ENCODE measurements around the gene NOTCH4. TPM values are rescaled to one million over a fixed set of nuclear protein-coding genes. Genes with fewer than 3 reads are reported as not detected.
"Not testable (repeated sequence)": the region's sequence is repeated elsewhere in the genome, so short reads cannot be mapped to it uniquely, and the experiment has no call there.

NOTCH4 gene
- total RNA-seq, 2 experiments from 2014 or later, result 0.88 to 1.3 TPM

DNA sequence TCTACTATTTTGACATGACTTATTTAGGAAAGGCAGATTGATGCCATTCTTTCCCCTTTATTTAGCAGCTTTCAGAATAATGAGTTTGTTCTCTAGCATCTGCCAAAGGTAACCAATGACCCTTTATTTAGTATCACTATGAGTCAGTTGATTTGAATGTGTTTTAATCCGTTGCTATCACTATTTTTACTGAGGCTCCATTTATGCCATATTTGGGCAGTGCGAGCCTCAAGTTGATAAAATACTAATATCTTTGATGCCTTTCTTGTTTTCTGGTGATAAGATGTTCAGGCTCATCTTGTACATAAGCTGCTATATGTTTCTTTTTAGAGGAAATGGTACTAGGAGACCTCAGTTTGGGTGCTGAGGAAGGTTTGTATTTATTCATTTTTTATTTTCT, 15.6 kb upstream of the NOTCH4 start:
- Mint-ChIP-seq H3K4me3 (no peak overlapping the region), H3K36me3 (peaks cover 1% of the 10 kb centered on the region)

DNA sequence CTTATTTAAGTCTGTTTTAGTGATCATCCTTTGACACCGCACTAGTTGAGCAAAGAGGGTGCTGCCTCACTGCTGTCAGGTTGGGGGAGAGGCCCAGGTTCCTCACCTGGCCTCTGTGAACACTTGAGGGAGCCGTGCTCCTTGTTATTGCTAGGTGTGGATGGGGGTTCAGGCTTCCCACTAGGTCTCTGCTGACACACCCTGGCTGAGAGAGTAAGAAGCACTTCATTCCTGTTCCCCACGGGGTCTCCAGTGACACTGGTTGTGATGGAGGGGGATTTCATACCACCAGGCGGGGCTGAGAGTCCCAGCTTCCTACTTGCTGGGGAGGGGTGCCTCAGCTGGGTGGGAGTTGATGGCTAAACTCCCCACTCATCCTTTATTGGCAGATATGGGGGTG, 11.1 kb upstream of the NOTCH4 start:
- peaks cover 1% of the 10 kb centered on the region for H3K36me3 Mint-ChIP-seq
- no peak for DNase-seq
- peaks cover 9% of the 10 kb centered on the region for H3K4me1 Mint-ChIP-seq
- H3K27me3 Mint-ChIP-seq, result no peaks in the 10 kb centered on the region
- no peak overlapping the region for H3K4me3 Mint-ChIP-seq
- peaks cover 1% of the 10 kb centered on the region for H3K9me3 Mint-ChIP-seq
- H3K27ac Mint-ChIP-seq, result no peak overlapping the region

More for the DNA sequence above, 15.6 kb upstream of the NOTCH4 start:
- Mint-ChIP-seq H3K4me1 (peaks cover 30% of the 10 kb centered on the region), H3K9me3 (no peaks in the 10 kb centered on the region), H3K27ac (no peak overlapping the region), H3K27me3 (no peaks in the 10 kb centered on the region)
- DNase-seq, result no peak

DNA sequence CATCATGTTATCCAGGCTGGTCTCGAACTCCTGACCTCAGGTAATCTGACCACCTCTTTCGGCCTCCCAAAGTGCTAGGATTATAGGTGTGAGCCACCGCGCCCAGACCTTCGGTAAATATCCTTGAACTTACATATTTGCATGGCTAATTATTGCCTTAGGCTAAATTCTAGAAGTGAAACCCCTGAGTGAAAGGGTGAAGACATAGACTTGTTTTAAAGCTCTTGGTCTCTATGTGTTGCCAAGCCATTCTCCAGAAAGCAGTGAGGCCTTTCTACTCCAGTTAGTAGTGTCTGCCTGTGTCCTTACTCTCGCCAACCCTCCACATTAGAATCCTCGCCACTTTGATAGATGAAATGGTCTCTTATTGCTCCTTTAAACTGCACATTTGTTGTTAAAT, 2.6 kb upstream of the NOTCH4 start:
- Mint-ChIP-seq H3K27me3 (no peaks in the 10 kb centered on the region), H3K4me1 (peaks cover 9% of the 10 kb centered on the region), H3K4me3 (no peak overlapping the region), H3K9me3 (no peaks in the 10 kb centered on the region), H3K27ac (no peak overlapping the region), H3K36me3 (no peaks in the 10 kb centered on the region)
- DNase-seq, result no peak

DNA sequence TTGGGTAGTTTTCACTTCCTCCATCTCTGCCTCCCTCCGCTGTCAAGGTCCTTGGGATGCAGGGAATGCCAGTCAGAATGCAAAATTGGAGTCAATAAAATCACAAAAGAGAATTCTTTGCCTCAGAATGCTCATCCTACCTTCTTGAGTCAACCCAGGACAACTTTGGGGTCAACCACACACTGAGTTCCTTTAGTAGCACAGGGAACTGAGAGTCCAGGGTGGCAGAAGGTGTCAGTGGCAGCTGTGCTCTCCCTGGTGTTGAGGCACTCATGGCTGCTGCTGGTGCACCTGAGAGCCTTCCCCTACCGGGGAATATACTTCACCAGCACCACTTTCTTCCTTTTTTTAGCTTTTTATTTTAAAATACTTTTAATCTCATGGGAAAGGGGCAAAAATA, 829 bp upstream of the NOTCH4 start:
- DNase-seq, result no peak
- Mint-ChIP-seq H3K9me3 (no peaks in the 10 kb centered on the region), H3K27ac (no peak overlapping the region), H3K36me3 (no peaks in the 10 kb centered on the region), H3K4me1 (peaks cover 9% of the 10 kb centered on the region), H3K4me3 (no peak overlapping the region), H3K27me3 (no peaks in the 10 kb centered on the region)

DNA sequence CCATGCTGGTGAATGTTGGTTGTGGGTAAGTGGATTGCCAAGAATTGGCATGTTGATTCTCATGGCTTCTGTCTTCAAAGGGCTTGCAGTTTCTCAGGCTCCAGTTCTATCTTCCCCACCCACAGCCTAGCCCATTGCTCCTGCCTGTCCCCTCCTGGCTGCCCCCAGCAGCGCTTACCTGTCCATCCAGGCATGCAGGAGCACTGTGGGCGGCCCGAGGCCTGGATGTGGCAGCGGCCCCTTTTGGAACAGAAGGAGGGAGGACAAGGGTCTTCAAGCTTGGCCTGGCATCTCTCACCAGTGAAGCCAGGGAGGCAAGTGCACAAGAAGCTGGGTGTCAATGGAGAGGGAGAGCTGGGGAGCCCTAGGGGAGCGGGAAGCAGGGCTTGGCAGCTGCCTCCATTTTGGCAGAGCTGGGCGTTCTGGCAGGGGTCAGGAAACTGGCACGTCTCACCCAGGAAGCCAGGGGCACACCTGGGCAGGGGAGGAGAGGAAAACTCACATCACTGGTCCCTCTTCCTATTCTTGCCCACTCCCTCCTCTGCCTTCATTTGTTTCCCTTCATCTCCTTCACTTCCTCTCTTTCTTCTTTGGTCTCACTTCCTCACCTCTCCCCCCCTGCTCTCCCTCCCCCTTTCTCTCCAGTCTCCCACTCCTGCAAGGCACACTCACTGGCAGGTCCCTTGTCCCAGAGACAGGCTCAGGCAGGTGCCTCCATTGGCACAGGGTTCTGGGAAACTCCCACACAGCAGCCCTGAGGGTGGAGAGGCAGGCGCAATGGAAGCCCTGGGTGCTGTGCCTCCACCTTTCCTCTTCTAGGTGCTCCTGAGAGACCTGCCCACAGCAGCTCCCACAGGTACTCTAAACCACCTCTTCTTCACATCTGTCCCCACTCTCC, 1.3 kb downstream of the NOTCH4 start:
- Mint-ChIP-seq H3K4me3 (no peak overlapping the region), H3K9me3 (no peaks in the 10 kb centered on the region), H3K27me3 (no peaks in the 10 kb centered on the region), H3K27ac (no peak overlapping the region), H3K4me1 (peaks cover 9% of the 10 kb centered on the region), H3K36me3 (no peaks in the 10 kb centered on the region)
- DNase-seq, result no peak

DNA sequence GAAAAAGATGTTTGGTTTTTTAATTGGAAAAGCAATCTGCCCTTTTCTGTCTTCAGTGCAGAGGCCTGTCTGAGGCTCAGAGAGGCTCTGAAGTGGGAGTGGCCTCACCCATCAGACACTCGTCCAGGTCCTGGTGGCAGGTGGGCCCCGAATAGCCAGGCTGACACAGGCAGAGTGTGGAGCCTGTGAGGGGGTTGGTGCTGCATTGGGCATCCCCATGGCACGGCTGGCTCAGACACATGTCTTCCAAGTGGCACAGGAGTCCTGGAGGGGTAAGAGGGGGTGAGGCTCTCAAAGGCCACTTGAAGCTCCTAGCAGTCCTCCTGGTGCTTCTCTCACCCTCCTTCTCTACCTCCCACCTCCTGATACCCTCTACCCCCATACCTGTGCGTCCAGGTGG, 3.8 kb downstream of the NOTCH4 start:
- DNase-seq, result no peak
- Mint-ChIP-seq H3K27ac (no peak overlapping the region), H3K36me3 (no peaks in the 10 kb centered on the region), H3K9me3 (no peaks in the 10 kb centered on the region), H3K4me1 (peaks cover 9% of the 10 kb centered on the region), H3K4me3 (no peak overlapping the region), H3K27me3 (no peaks in the 10 kb centered on the region)

DNA sequence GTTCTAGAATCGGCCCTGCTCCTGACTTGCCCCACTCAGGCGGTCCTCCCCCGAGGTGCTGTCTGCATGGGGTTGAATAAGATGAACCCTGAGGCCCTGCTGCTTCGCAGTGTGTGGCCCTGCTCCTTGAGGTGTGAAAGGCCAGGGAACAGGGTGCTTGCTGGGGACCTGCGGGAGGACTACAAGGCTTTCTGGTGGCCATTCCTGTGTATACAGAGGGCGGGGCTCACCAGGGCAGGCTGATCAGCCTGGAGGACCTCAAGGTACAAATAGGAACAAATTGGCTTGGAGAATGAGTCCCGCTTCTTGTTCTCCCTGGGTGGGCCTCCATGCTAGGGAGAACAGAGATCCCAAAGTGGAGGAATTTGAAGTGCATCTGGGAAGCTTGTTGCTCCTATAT, 5.7 kb downstream of the NOTCH4 start:
- Mint-ChIP-seq H3K36me3 (no peaks in the 10 kb centered on the region), H3K9me3 (no peaks in the 10 kb centered on the region), H3K4me3 (no peak overlapping the region), H3K27ac (no peak overlapping the region), H3K4me1 (peaks cover 7% of the 10 kb centered on the region), H3K27me3 (no peaks in the 10 kb centered on the region)
- DNase-seq, result no peak

DNA sequence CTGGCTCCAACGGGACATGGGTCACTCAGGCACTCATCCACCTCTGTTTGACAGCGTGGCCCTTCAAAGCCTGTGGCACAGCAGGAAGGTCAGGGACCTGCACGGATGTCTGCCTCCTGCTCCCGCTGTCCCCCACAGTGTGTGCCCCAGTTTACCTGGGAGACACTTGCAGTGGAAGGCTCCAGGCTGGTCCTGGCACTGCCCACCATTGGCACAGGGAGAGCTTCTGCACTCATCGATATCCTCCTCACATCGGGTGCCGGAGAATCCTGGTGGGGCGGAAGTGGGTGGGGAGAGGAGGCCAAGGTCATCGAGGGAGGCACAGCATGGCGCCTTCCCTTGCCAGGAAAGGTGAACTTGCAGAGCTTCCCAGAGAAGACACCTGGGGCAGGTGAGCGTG, 6.9 kb downstream of the NOTCH4 start:
- Mint-ChIP-seq H3K27ac (no peak overlapping the region), H3K9me3 (no peaks in the 10 kb centered on the region), H3K27me3 (no peaks in the 10 kb centered on the region), H3K4me3 (no peak overlapping the region), H3K4me1 (no peaks in the 10 kb centered on the region), H3K36me3 (no peaks in the 10 kb centered on the region)
- no peak for DNase-seq

DNA sequence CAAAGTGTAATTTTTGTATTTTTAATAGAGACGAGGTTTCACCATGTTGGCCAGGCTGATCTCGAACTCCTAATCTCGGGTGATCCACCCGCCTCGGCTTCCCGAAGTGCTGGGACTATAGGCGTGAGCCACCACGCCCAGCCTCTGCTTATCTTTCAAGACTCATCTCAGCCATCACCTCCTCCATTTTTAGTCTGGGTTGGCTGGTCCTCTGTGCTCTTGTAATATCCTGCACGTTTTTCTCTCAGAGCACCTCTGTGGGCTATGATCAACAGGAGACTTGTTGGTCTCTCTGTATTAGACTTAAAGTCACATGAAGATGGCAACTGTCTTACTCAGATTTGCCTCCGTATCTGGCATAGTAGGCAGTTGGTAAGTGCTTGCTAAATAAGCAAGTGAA, 7.6 kb downstream of the NOTCH4 start:
- Mint-ChIP-seq H3K4me1 (no peaks in the 10 kb centered on the region), H3K9me3 (no peaks in the 10 kb centered on the region), H3K27me3 (no peaks in the 10 kb centered on the region), H3K36me3 (no peaks in the 10 kb centered on the region), H3K27ac (no peak overlapping the region), H3K4me3 (no peak overlapping the region)
- DNase-seq, result no peak

DNA sequence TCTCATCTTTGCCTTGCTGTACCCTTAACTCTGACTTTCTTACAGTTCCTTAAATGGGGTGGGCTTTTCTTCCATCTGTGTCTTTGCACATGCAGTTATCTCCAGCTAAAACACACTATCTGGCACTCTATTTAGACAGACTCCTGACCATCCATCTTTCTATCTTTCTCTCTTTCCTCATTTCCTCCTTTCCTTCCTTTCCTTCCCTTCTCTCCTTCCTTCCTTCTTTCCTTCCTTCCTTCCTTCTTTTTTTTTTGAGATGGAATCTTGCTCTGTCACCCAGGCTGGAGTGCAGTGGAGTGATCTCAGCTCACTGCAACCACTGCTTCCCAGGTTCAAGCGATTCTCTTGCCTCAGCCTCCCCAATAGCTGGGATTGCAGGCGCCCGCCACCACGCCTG, 8.2 kb downstream of the NOTCH4 start:
- H3K4me1 Mint-ChIP-seq, result no peaks in the 10 kb centered on the region
- H3K36me3 Mint-ChIP-seq, result no peaks in the 10 kb centered on the region
- no peaks in the 10 kb centered on the region for H3K9me3 Mint-ChIP-seq
- no peak overlapping the region for H3K27ac Mint-ChIP-seq
- no peaks in the 10 kb centered on the region for H3K27me3 Mint-ChIP-seq
- DNase-seq, result no peak
- H3K4me3 Mint-ChIP-seq, result no peak overlapping the region

DNA sequence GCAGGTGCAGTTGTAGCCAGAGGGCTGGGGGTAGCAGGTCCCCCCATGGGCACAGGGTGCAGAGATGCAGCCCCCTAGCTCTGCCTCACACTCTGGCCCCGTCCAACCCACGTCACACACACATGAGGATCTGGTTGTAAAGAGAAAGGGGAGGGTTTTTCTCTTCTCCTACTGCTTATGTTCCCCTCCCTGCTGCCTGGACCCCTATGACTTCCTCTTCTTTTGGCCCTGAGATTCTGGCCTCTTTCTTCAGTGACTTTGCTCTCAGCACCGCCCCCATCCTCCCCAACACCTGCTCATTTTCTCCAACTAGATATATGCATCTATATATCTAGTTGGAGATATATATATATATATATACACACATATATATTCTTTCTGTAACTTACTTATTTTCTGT, 9.7 kb downstream of the NOTCH4 start:
- no peaks in the 10 kb centered on the region for H3K27me3 Mint-ChIP-seq
- H3K36me3 Mint-ChIP-seq, result no peaks in the 10 kb centered on the region
- H3K4me1 Mint-ChIP-seq, result no peaks in the 10 kb centered on the region
- no peak for DNase-seq
- no peaks in the 10 kb centered on the region for H3K9me3 Mint-ChIP-seq
- H3K4me3 Mint-ChIP-seq, result no peak overlapping the region
- H3K27ac Mint-ChIP-seq, result no peak overlapping the region

DNA sequence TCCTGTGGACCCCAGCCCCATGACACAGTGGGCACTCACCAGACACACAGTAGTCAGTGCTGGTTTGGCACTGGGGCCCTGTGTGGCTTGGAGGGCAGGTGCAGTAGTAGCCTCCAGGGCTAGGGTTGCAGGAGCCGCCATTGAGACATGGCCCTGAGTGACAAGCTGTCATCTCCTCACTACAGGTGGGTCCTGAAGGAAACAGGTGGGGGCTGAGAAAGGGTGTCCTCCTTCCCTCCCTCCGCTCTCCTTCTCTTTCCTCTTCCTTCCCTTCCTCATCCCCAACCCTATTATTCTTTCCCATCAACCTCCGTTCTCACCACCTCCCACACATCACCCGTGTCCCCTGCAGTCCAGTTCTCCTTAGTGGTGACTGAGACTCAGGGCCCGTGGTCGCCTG, 10.2 kb downstream of the NOTCH4 start:
- no peak for DNase-seq
- no peaks in the 10 kb centered on the region for H3K27me3 Mint-ChIP-seq
- no peaks in the 10 kb centered on the region for H3K4me1 Mint-ChIP-seq
- H3K9me3 Mint-ChIP-seq, result no peaks in the 10 kb centered on the region
- no peak overlapping the region for H3K27ac Mint-ChIP-seq
- H3K36me3 Mint-ChIP-seq, result no peaks in the 10 kb centered on the region
- no peak overlapping the region for H3K4me3 Mint-ChIP-seq

DNA sequence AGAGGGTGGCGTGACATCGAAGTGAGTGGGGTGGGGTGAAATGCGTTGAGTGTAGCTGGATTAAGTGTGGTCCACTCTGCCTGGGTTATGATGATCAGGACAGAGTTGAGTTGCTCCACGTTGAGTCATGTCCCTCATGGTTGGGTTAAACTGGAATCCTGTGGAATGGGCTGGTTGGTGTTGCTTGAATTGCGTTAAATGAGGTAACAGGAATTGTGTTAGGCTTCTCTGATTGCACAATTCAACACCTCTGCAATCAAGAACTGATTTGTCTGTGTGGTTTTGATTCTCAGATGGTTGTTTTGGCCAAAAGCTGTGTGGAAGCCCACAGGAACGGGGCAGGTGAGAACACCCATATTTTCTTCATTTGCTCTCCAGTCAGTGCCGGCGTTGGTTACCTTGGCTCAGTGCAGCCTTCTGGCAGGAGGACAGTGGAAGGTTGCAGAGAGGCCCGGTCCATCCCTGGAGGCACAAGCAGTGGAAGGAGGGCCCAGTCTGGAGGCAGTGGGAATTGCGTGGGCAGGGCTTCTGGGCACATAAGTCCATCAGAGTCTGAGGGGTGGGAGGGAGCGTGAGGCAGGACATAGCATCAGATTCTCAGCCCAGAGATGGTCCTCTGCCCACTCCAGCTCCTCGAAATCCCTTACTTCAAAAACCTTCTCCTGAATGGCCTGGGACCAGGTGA, 11.6 kb downstream of the NOTCH4 start:
- no peaks in the 10 kb centered on the region for H3K9me3 Mint-ChIP-seq
- H3K4me3 Mint-ChIP-seq, result no peak overlapping the region
- no peaks in the 10 kb centered on the region for H3K36me3 Mint-ChIP-seq
- no peak overlapping the region for H3K27ac Mint-ChIP-seq
- no peaks in the 10 kb centered on the region for H3K27me3 Mint-ChIP-seq
- no peak for DNase-seq
- H3K4me1 Mint-ChIP-seq, result no peaks in the 10 kb centered on the region

DNA sequence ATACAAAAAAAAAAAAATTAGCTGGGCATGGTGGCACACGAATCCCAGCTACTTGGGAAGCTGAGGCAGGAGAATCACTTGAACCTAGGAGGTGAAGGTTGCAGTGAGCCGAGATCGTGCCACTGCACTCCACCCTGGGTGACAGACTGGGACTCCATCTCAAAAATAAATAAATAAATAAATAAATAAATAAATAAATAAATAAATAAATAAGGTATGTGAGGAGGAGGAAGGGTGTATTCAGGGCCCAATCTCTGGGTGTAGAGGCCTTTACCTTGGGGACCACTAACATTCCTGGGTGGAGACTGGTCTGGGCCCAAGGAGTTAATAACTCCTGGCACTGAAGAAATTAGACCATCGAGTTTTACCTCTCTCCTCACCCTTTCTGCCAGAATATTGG, 12.4 kb downstream of the NOTCH4 start:
- not testable (repeated sequence) for H3K4me1 Mint-ChIP-seq, H3K9me3 Mint-ChIP-seq, DNase-seq, H3K36me3 Mint-ChIP-seq, H3K27me3 Mint-ChIP-seq, H3K27ac Mint-ChIP-seq, H3K4me3 Mint-ChIP-seq

DNA sequence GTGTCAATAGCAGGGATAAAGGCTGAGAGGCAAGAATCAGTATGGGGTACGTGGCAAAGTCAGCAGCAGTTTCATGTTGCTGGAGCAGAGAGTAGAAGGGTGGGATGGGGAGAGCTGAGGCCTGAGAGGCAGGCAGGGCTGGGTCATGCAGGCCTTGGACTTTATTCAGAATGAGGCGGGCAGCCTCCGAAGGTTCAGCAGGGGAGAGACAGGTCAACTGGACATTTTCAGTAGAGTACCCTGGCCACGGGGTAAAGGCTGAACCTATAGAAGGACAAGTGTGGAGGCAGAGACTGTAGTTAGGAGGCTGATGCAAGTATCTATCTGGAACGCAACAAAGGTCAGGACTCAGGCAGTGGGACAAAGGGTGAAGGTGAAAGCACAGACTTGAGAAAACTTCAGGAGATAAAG, 13.7 kb downstream of the NOTCH4 start:
- no peaks in the 10 kb centered on the region for H3K9me3 Mint-ChIP-seq
- H3K4me1 Mint-ChIP-seq, result no peaks in the 10 kb centered on the region
- no peaks in the 10 kb centered on the region for H3K36me3 Mint-ChIP-seq
- H3K4me3 Mint-ChIP-seq, result no peak overlapping the region
- H3K27ac Mint-ChIP-seq, result no peak overlapping the region
- H3K27me3 Mint-ChIP-seq, result no peaks in the 10 kb centered on the region
- no peak for DNase-seq

DNA sequence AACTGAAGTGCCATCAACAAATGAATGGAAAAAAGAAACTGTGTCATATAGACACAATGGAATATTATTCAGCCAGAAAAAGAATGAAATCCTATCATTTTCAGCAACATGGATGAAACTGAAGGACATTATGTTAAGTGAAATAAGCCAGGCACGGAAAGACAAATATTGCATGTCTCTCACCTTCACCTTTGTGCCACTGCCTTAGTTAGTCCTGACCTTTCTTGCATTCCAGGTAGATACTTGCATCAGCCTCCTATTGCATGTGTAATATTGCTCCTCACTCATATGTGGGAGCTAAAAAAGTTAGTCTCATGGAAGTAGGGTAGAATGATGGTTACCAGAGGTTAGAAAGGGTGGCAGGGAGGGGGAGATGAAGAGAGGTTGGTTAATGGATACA, 14.9 kb downstream of the NOTCH4 start:
- no peaks in the 10 kb centered on the region for H3K27me3 Mint-ChIP-seq
- H3K9me3 Mint-ChIP-seq, result no peaks in the 10 kb centered on the region
- no peak overlapping the region for H3K27ac Mint-ChIP-seq
- DNase-seq, result no peak
- no peak overlapping the region for H3K4me3 Mint-ChIP-seq
- no peaks in the 10 kb centered on the region for H3K36me3 Mint-ChIP-seq
- no peaks in the 10 kb centered on the region for H3K4me1 Mint-ChIP-seq

All from activated naive CD8-positive, alpha-beta T cell treated with anti-CD3 and anti-CD28 coated beads for 36 hours (primary cell).